HEK293 (cell line): ENCODE measurements around the gene NT5C2.

Source experiments
- CTCF ChIP-seq: fragments of 450-650 bp; formaldehyde crosslinking; IDR thresholded peaks from 2 replicates; pipeline ENCODE4 v1.5.1; 2016; ENCODE audit warnings: missing biosample characterization, missing genetic modification characterization
- MYNN ChIP-seq: fragments of 450-650 bp; formaldehyde crosslinking; IDR thresholded peaks from 2 replicates; pipeline ENCODE4 v1.5.1; 2016; ENCODE audit warnings: missing biosample characterization, missing genetic modification characterization, borderline replicate concordance
- PATZ1 ChIP-seq: fragments of 450-650 bp; formaldehyde crosslinking; IDR thresholded peaks from 2 replicates; pipeline ENCODE4 v1.5.1; 2016; ENCODE audit warnings: missing biosample characterization, missing genetic modification characterization
- RBAK ChIP-seq: fragments of 450-650 bp; formaldehyde crosslinking; IDR thresholded peaks from 2 replicates; pipeline ENCODE4 v1.5.1; 2016; ENCODE audit warnings: missing biosample characterization, missing genetic modification characterization
- SALL2 ChIP-seq: fragments of 450-650 bp; formaldehyde crosslinking; IDR thresholded peaks from 2 replicates; pipeline ENCODE4 v1.5.0; 2017; ENCODE audit warnings: missing biosample characterization, mild to moderate bottlenecking, missing genetic modification characterization, borderline replicate concordance
- SP2 ChIP-seq: fragments of 450-650 bp; formaldehyde crosslinking; IDR thresholded peaks from 2 replicates; pipeline ENCODE4 v1.5.1; 2016; ENCODE audit warnings: missing biosample characterization, missing genetic modification characterization
- TCF7L2 ChIP-seq: IDR thresholded peaks from 2 replicates; pipeline ENCODE4 v1.6.1; 2011; ENCODE audit warnings: low read depth, mild to moderate bottlenecking, inconsistent platforms, low read length, moderate library complexity, borderline replicate concordance
- ZFP3 ChIP-seq: fragments of 450-650 bp; formaldehyde crosslinking; IDR thresholded peaks from 2 replicates; pipeline ENCODE4 v1.5.1; 2016; ENCODE audit warnings: low read depth, missing biosample characterization, missing genetic modification characterization
- ZNF26 ChIP-seq: fragments of 450-650 bp; formaldehyde crosslinking; IDR thresholded peaks from 2 replicates; pipeline ENCODE4 v1.5.1; 2016; ENCODE audit warnings: missing biosample characterization, missing genetic modification characterization
- ZNF433 ChIP-seq: fragments of 450-650 bp; formaldehyde crosslinking; IDR thresholded peaks from 2 replicates; pipeline ENCODE4 v1.5.1; 2016; ENCODE audit warnings: missing biosample characterization, missing genetic modification characterization, low read depth
- ZNF518A ChIP-seq: fragments of 450-650 bp; formaldehyde crosslinking; conservative IDR thresholded peaks from 2 replicates; pipeline ENCODE4 v1.5.1; 2016; ENCODE audit warnings: low read depth, missing biosample characterization, missing genetic modification characterization
- ZNF76 ChIP-seq: fragments of 450-650 bp; formaldehyde crosslinking; IDR thresholded peaks from 2 replicates; pipeline ENCODE4; 2016; ENCODE audit warnings: low read depth, missing biosample characterization, missing genetic modification characterization, borderline replicate concordance
- ZSCAN30 ChIP-seq: fragments of 450-650 bp; IDR thresholded peaks from 2 replicates; pipeline ENCODE4 v1.5.1; 2018; ENCODE audit warnings: missing biosample characterization, mild to moderate bottlenecking, missing genetic modification characterization, moderate library complexity

- no peak for TF ChIP-seq ZFP3 (tag by site-specific recombination)
- no peak for TF ChIP-seq PATZ1
- TF ChIP-seq TCF7L2, result no peak; the same call in 1 of the 2 replicates
- TF ChIP-seq CTCF, result no peak
- TF ChIP-seq MYNN, result no peak
- no peak for TF ChIP-seq SALL2
- TF ChIP-seq ZNF76, result no peak
- no peak for TF ChIP-seq ZNF433 (tag by site-specific recombination)
- TF ChIP-seq RBAK (tag by site-specific recombination), result no peak
- TF ChIP-seq ZNF26, result no peak
- TF ChIP-seq SP2, result no peak
- no peak for TF ChIP-seq ZNF518A (tag by site-specific recombination)
- no peak for TF ChIP-seq ZSCAN30
Measured at GRCh38 chr10:103140469-103140868, 52.6 kb downstream of the NT5C2 start.
